ENCODE measurements around the gene TSC22D2. TPM values are rescaled to one million over a fixed set of nuclear protein-coding genes. Genes with fewer than 3 reads are reported as not detected.
A peak's percentile ranks its signal among the peaks of the same experiment; 100 is the strongest.

TSC22D2 gene
- total RNA-seq, 1 experiment from 2014 or later = 11.9 TPM

DNA sequence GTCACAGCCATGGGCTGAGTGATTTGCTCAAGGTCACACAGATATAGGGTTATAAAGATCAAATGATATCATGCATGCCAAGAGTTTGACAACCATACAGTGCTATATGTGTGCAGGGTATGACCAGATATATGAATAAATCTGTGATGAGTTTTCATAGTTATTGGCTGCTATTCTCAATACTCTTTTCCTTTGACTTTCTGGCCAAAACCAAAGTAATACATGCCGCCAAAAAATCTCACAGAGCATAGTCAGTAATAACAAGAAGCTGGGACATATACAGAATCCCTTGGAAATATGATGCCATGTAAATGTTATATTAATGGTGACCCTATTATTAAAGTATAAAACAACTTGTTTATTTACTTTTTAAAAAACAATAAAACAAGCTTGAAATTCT is 11.6 kb upstream of the TSC22D2 start:
- no peak overlapping the region for H3K27ac ChIP-seq
- H3K4me3 ChIP-seq = no peak overlapping the region
- H3K27me3 ChIP-seq (replicated peaks) = no peaks in the 10 kb centered on the region
- no peaks in the 10 kb centered on the region for H3K36me3 ChIP-seq
- DNase-seq (ENCODE audit: low read depth in 1 of 2, low spot score in 2 of 2) = no peak
- H3K4me1 ChIP-seq (replicated peaks) = peaks cover 3% of the 10 kb centered on the region
- H3K9me3 ChIP-seq (replicated peaks) = no peaks in the 10 kb centered on the region

DNA sequence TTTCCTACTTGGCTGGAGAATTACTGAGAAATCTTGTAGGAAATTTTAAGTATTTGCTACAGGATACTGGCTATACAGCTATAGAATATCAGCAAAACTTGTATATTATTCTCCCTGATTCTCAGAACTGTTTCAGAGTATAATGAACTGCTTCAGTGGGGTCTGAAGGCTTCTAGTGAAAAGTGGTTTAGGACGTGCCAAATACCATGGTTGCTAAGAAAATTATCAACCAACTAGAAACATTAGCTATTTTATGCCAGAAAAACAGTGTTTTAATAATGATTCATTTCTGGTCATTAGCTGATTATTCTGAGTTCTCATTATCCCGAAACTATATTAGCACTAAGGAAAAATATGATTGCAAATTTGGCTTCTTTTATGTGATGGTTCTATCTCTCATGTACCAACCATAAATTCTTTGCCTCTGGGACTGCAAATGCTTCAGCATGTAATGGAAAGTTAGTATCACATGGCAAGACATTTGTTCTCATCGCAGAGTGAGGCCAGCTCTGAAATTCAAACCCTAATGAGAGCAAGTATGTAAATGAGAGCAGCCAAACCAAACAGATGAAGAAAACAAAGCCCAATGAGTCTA is 11.0 kb upstream of the TSC22D2 start:
- DNase-seq (ENCODE audit: low read depth in 1 of 2, low spot score in 2 of 2) = no peak
- Histone ChIP-seq H3K27me3 (replicated peaks) (no peaks in the 10 kb centered on the region), H3K9me3 (replicated peaks) (no peaks in the 10 kb centered on the region), H3K4me1 (replicated peaks) (no peaks in the 10 kb centered on the region), H3K27ac (no peak overlapping the region), H3K36me3 (no peaks in the 10 kb centered on the region), H3K4me3 (no peak overlapping the region)

DNA sequence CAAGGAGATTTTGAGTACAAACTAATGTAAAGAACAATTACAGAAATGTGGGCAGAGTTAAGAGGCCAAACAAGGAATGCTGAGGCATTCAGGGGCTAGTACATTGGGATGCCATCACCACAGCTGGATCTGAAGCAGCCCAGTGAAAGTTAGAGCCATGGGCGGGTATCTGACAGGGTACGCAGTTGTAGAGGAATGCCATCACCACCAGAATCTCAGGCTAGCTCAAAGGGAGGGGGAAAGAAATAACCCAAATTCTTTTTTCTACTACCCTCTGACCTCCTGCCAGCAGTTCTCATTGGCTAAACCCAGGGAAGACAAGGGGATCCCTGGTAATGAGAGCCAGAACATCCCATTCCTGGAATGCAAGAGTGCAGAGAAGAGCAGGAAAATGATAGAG is 9.0 kb upstream of the TSC22D2 start:
- DNase-seq (ENCODE audit: low read depth in 1 of 2, low spot score in 2 of 2) = no peak
- Histone ChIP-seq H3K4me1 (replicated peaks) (no peaks in the 10 kb centered on the region), H3K9me3 (replicated peaks) (no peaks in the 10 kb centered on the region), H3K27ac (no peak overlapping the region), H3K36me3 (no peaks in the 10 kb centered on the region), H3K27me3 (replicated peaks) (no peaks in the 10 kb centered on the region), H3K4me3 (no peak overlapping the region)

DNA sequence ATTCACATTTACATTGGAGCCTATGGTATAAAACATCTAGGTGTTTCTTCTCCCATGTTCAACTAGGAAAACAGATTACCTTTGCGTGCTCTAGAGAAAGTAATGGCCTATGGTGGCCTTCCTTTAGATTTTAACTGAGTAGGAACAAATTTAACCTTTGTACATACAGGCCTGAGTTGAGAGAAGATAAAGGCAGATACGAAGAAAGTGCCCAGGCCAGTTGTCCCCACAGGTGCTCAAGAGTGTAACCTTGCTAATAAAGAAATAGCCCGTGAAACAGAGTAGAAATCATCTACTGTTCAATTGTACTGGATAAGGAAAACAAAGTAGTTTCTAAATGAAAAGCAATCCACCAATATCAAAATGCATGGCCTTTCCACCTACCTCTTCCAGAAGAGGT is 6.8 kb upstream of the TSC22D2 start:
- Histone ChIP-seq H3K9me3 (replicated peaks) (no peaks in the 10 kb centered on the region), H3K36me3 (no peaks in the 10 kb centered on the region), H3K27me3 (replicated peaks) (no peaks in the 10 kb centered on the region), H3K4me3 (no peak overlapping the region), H3K4me1 (replicated peaks) (no peaks in the 10 kb centered on the region), H3K27ac (no peak overlapping the region)
- DNase-seq (ENCODE audit: low read depth in 1 of 2, low spot score in 2 of 2) = no peak

DNA sequence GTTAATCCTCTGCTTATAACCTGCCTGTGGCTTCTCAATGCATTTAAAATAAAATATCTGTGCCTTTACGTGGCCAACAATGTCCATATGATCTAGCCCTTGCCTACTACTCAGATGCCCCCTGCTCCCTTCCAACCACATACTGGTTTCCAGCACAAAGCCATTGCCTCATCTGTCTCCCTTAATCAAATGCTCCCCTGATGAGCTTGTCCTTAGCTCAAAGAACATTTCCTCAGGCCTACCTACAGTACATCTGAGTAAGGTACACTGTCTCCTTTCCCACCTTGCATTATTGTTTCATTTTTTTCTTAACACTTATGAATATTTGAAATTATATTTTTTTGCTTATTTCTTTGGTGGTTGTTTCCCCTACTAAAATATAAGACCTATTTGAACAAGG is 5.9 kb upstream of the TSC22D2 start:
- H3K36me3 ChIP-seq = no peaks in the 10 kb centered on the region
- H3K4me1 ChIP-seq (replicated peaks) = peaks cover 7% of the 10 kb centered on the region
- no peak for DNase-seq (ENCODE audit: low read depth in 1 of 2, low spot score in 2 of 2)
- no peak overlapping the region for H3K27ac ChIP-seq
- H3K9me3 ChIP-seq (replicated peaks) = no peaks in the 10 kb centered on the region
- H3K4me3 ChIP-seq = no peak overlapping the region
- no peaks in the 10 kb centered on the region for H3K27me3 ChIP-seq (replicated peaks)

DNA sequence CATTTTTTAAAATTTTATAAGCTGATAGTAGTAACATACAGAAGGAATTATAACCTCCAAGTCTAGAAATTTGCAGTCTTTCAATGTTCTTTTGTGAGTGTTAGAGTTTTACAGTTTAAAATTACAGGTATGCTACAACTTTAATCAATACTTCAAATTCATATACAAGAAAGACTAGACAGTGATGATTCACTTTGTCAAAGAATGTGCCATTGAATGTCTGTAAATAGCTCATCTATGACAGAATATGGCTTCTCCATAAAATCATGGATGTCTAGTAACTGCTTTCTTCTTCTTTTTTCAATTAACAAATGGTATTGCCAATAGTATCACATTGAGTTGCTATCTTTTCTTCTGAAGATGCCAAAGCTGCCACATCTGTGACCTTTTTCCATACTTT is 4.1 kb upstream of the TSC22D2 start:
- peaks cover 8% of the 10 kb centered on the region for H3K36me3 ChIP-seq
- DNase-seq (ENCODE audit: low read depth in 1 of 2, low spot score in 2 of 2) = no peak
- no peaks in the 10 kb centered on the region for H3K27me3 ChIP-seq (replicated peaks)
- peaks cover 9% of the 10 kb centered on the region for H3K4me1 ChIP-seq (replicated peaks)
- no peaks in the 10 kb centered on the region for H3K9me3 ChIP-seq (replicated peaks)
- no peak overlapping the region for H3K27ac ChIP-seq
- no peak overlapping the region for H3K4me3 ChIP-seq

DNA sequence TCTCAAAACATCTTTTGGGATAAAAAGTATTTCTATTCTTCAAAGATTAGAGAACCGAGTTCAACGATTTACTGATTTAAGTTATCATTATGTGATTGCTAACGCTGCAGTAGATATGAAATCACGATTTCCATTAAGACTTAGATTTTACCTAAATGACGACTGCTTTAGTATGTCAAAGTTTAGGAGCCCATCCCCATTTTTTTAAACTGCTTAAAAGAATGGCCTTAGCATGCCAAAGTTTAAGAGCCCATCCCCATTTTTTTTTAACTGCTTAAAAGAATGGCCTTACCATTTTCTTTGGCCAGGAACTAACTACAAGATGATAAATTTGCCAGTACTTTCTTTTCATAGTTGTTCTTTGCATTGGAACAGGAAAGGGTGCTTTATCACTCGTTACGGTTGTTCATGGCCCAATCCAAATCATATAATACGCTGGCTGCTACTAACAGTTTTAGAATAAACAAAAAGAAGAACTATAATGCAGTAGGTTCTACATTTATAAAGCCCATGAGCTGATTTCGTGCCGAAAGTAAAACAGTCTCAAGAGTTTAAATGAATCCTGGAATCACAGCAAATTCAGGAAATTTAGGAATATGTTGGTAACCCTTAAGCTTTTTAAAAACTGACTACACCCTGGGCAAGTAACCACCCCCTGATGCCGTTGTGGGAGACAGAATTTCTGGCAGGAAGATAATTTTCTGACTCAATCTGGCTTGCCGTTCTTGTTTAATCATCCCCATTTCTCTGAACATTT is 869 bp upstream of the TSC22D2 start:
- no peak for DNase-seq (ENCODE audit: low read depth in 1 of 2, low spot score in 2 of 2)
- peaks cover 40% of the 10 kb centered on the region for H3K36me3 ChIP-seq
- peak overlapping the region; percentile 98 for H3K27ac ChIP-seq
- H3K4me3 ChIP-seq = peak overlapping the region; percentile 78
- H3K27me3 ChIP-seq (replicated peaks) = no peaks in the 10 kb centered on the region
- peaks cover 9% of the 10 kb centered on the region for H3K4me1 ChIP-seq (replicated peaks)
- no peaks in the 10 kb centered on the region for H3K9me3 ChIP-seq (replicated peaks)

DNA sequence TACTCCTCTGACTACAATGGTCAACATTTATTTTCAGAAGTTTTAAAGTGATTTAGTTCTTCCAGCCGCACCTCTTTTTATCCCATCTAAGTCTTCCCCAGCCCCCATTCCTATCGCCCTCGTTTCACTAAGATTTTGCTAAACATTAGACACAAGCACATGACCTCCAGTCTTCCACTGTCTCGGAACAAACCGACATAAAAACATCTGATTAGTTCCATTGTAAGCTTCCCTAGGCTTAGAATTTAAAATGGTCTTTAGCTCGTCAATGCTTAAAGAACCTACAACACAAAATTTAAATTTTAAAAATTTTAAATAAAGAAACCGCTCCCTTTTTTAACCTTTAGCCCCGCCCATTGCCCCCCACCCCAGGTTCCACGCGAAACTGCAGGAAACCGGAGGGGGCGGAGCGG is 284 bp upstream of the TSC22D2 start:
- Histone ChIP-seq H3K36me3 (peaks cover 46% of the 10 kb centered on the region), H3K27me3 (replicated peaks) (no peaks in the 10 kb centered on the region), H3K9me3 (replicated peaks) (no peaks in the 10 kb centered on the region), H3K27ac (peak overlapping the region; percentile 98), H3K4me1 (replicated peaks) (peaks cover 9% of the 10 kb centered on the region), H3K4me3 (peak overlapping the region; percentile 78)
- no peak for DNase-seq (ENCODE audit: low read depth in 1 of 2, low spot score in 2 of 2)

DNA sequence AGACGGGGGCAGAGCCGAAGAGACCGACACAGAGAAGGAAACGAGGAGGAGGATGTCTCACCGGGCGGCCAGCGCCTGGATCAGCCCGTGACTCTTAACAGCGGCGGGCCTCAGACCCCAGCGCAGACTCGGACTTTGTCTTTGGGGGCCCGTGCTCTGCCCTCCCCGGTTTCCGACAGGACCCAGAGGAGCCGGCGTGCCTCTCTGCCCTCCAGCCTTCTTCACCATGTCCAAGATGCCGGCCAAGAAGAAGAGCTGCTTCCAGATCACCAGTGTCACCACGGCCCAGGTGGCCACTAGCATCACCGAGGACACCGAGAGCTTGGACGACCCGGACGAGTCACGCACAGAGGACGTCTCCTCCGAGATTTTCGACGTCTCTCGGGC is 1.0 kb downstream of the TSC22D2 start:
- no peaks in the 10 kb centered on the region for H3K27me3 ChIP-seq (replicated peaks)
- H3K27ac ChIP-seq = peak overlapping the region; percentile 98
- H3K4me3 ChIP-seq = peak overlapping the region; percentile 78
- peaks cover 59% of the 10 kb centered on the region for H3K36me3 ChIP-seq
- no peak for DNase-seq (ENCODE audit: low read depth in 1 of 2, low spot score in 2 of 2)
- H3K4me1 ChIP-seq (replicated peaks) = peaks cover 10% of the 10 kb centered on the region
- H3K9me3 ChIP-seq (replicated peaks) = no peaks in the 10 kb centered on the region

DNA sequence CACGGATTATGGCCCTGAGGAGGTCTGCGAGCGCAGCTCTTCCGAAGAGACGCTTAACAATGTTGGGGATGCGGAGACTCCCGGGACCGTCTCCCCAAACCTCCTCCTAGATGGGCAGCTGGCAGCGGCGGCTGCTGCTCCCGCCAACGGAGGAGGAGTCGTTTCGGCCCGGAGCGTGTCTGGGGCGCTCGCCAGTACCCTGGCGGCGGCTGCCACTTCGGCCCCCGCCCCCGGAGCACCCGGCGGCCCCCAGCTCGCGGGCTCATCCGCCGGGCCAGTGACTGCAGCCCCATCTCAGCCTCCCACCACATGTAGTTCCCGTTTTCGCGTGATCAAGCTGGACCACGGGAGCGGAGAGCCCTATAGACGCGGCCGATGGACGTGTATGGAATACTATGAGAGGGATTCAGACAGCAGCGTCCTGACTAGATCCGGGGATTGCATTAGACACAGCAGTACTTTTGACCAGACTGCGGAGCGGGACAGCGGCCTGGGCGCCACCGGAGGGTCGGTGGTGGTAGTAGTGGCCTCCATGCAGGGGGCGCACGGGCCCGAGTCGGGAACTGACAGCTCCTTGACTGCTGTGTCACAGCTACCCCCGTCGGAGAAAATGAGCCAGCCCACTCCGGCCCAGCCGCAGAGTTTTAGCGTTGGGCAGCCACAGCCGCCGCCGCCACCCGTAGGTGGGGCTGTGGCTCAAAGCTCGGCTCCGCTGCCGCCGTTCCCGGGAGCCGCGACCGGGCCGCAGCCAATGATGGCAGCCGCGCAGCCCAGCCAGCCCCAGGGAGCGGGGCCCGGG is 1.6 kb downstream of the TSC22D2 start:
- Histone ChIP-seq H3K27me3 (replicated peaks) (no peaks in the 10 kb centered on the region), H3K36me3 (peaks cover 65% of the 10 kb centered on the region), H3K4me1 (replicated peaks) (peaks cover 16% of the 10 kb centered on the region), H3K4me3 (peak overlapping the region; percentile 78), H3K27ac (peak overlapping the region; percentile 98), H3K9me3 (replicated peaks) (no peaks in the 10 kb centered on the region)
- DNase-seq (ENCODE audit: low read depth in 1 of 2, low spot score in 2 of 2) = peak; percentile 52 to 67

DNA sequence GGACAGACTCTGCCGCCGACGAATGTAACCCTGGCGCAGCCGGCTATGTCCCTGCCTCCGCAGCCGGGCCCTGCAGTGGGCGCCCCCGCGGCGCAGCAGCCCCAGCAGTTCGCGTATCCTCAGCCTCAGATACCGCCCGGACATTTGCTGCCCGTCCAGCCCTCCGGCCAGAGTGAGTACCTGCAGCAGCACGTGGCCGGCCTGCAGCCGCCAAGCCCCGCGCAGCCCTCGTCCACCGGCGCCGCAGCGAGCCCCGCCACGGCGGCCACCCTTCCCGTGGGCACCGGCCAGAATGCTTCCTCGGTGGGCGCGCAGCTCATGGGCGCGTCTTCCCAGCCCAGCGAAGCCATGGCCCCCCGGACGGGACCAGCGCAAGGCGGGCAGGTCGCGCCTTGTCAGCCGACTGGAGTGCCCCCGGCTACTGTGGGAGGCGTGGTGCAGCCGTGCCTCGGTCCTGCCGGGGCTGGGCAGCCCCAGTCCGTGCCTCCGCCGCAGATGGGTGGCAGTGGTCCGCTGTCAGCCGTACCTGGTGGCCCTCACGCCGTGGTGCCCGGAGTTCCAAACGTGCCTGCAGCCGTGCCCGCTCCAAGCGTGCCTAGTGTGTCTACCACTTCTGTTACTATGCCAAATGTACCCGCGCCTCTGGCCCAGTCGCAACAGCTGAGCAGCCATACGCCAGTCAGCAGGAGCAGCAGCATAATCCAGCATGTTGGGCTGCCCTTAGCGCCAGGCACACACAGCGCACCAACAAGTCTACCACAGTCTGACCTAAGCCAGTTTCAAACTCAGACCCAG is 2.4 kb downstream of the TSC22D2 start:
- peaks cover 73% of the 10 kb centered on the region for H3K36me3 ChIP-seq
- DNase-seq (ENCODE audit: low read depth in 1 of 2, low spot score in 2 of 2) = peak; percentile 47 to 49

DNA sequence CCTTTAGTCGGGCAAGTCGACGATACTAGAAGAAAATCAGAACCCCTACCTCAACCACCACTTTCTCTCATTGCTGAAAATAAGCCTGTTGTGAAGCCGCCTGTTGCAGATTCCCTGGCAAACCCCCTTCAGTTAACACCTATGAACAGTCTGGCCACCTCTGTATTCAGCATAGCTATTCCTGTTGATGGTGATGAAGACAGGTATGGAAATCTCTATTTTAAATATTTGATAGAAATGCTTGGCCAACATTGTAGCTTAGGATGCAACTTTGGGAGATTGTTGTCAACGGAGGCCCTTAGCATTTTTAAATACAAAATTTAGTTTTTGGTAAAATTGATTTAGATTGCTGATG is 3.0 kb downstream of the TSC22D2 start:
- Histone ChIP-seq H3K9me3 (replicated peaks) (no peaks in the 10 kb centered on the region), H3K36me3 (peaks cover 79% of the 10 kb centered on the region), H3K27me3 (replicated peaks) (no peaks in the 10 kb centered on the region), H3K27ac (no peak overlapping the region), H3K4me1 (replicated peaks) (peaks cover 29% of the 10 kb centered on the region), H3K4me3 (peak overlapping the region; percentile 78)
- DNase-seq (ENCODE audit: low read depth in 1 of 2, low spot score in 2 of 2) = peak in 1 of 2 experiments; percentile 44

More for the DNA sequence above, 2.4 kb downstream of the TSC22D2 start:
- Histone ChIP-seq H3K9me3 (replicated peaks) (no peaks in the 10 kb centered on the region), H3K4me1 (replicated peaks) (peaks cover 24% of the 10 kb centered on the region), H3K27ac (peak overlapping the region; percentile 98), H3K27me3 (replicated peaks) (no peaks in the 10 kb centered on the region), H3K4me3 (peak overlapping the region; percentile 78)

DNA sequence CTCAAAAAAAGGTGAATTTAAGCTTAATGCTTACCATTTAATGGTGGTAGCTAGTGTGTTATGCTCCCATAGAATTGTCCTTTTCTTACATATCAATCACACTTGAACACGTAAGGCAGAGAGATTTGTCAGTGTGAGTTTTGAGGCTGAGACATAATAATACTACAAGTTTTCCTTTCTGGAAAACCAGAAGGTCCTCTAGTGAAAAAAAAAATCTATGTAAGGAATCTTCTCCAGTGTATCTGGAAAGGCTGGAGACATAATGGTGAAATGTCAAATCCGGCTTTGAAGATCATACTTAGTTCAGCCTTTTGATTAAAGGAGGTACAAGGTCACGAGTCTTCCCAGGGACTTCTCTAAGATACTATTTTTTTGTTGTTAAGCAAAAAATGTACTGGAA is 3.4 kb downstream of the TSC22D2 start:
- Histone ChIP-seq H3K36me3 (peaks cover 83% of the 10 kb centered on the region), H3K9me3 (replicated peaks) (no peaks in the 10 kb centered on the region), H3K4me3 (peak overlapping the region; percentile 78), H3K4me1 (replicated peaks) (peaks cover 33% of the 10 kb centered on the region), H3K27me3 (replicated peaks) (no peaks in the 10 kb centered on the region), H3K27ac (0 out of 2 replicates have a peak overlapping the region, but pooled peaks have one; percentile 14)
- DNase-seq (ENCODE audit: low read depth in 1 of 2, low spot score in 2 of 2) = peak in 1 of 2 experiments; percentile 33
